G401 (cell line): ENCODE results near the gene ATP7B. TPM values are rescaled to one million over a fixed set of nuclear protein-coding genes. Genes with fewer than 3 reads are reported as not detected.
"Not testable (repeated sequence)": the region's sequence is repeated elsewhere in the genome, so short reads cannot be mapped to it uniquely, and the experiment has no call there.

Experiments
- DNase-seq: peaks from one replicate; pipeline ENCODE4 v3.0.0-alpha.2; 2015; ENCODE audit warnings: low spot score
- in situ Hi-C: cut with HindIII; loops from 2 replicates; pipeline ENCODE4 v1.10.0; 2016; ENCODE audit warnings: low sequenced_read_pairs, mixed read lengths
- total RNA-seq: library from RNA; depleted of rRNA; stranded (reverse); fragments of >200 nt; shearing (Covaris generic); gene quantifications from 2 replicates; pipeline ENCODE4 v1.2.3, GENCODE V29; 2014; rRNA removed

ATP7B gene
- total RNA-seq = 2.9 and 5.8 TPM in 2 replicates

DNA sequence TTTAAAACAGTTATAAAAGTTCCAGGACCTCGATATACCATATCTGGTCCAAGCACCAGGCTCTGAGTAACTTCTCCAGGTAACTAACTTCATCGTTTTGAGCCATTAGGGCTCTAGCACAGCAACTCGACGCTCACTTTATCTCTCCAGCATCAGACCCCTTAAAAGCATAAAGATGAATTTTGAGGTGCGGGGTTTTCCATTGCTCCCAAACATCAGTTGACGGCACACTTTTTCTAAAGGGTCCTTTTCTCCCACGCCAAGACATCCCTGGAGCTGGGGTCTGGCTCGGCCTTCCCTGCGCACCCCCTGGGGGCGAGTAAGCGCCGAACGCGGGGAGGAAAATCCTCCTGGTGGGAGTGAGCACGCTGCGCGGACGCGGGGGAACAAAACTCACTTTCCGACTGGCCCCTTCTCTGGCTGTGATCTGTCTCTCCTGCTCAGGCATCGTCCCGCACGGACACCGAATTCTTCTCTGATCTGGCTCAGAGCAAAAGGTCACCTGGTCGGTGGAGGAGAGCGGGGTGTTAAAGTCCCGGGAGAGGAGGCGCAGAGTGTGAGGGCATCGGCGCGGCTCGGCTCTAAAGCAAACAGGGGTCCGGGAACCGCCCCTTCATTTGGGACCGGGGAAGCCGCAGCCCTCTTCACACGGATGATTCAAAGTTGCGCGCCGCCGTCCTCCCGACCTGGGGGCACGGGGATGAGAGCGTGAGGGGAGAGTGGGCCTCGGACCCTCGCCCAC is at the start of gene ATP7B:
Gene ATP7B, minus strand, starts transcription at position 561 of the 742 bp plus-strand sequence. Its CDS starts 113 bp downstream, at position 448.
- in situ Hi-C loops = no loop called here
- peak; percentile 36 for DNase-seq

DNA sequence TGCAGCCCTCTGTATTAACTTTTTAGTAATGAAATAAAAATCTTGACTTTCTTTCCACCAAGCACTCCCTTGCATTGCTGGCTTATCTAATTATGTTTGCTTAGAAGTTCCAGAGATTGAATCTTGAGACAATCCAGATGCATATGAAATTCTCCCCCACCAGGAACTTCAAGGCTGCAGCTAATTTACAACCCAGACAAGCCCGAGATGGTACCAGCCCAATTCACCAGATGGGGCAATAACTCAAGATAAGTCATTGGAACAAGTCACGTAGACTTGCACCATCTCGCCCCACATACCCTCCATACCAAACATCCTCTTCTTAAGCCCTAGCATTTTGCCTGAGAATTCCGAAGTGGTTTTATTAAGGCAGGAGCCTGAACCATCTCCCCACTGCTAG is 42.2 kb upstream of the ATP7B start:
- in situ Hi-C loops = no loop called here
- no peak for DNase-seq

DNA sequence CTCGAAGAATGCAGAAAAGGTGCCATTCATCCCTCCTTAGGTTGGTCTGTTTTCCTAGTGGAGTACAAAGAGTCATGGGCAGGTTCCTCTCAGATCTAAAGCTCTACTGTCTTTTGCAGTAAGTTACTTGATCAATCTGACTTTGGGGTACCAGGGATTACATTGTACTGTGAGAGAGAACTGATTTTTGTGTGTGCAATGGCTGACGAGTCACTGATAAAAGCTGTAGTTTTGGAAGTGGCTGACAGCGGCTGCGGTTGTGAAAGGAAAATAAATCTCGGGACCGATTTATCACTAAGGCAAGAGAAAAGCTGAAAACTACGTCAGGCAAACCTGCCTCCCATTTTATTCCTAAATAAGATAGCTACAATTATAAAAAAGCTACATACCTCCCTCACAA is 40.1 kb upstream of the ATP7B start:
- in situ Hi-C loops = no loop called here
- DNase-seq = no peak

DNA sequence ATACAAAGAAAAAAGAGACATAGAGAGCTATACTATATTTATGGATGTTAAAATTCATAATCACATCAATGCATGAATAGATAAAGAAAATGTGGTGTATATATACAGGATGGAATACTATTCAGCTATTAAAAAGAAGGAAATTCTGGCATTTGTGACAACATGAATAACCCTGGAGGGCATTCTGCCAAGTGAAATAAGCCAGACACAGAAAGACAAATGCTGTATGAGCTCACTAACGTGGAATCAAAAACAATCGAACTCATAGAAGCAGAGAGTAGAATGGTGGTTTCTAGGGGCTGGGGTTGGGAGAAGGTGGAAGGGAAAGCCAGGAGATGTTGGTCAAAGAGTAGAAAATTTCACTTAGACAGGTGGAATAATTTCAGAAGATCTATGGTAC is 37.3 kb upstream of the ATP7B start:
- in situ Hi-C loops = no loop called here
- no peak for DNase-seq

DNA sequence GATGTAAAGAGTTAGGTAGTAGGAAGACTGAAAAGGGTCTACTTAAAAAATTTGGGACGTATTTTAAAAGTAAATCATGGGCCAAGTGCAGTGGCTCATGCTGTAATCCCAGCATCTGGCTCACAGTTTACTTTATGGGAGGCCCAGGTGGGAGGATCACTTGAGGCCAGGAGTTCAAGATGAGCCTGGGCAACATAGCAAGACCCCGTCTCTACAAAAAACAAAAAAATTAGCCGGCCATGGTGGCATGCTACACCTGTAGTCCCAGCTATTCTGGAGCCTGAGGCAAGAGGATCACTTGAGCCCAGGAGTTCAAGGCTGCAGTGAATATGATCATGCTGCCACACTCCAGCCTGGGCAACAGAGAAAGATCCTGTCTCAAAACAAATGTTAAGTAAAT is 36.2 kb upstream of the ATP7B start:
- DNase-seq = no peak
- in situ Hi-C loops = no loop called here

DNA sequence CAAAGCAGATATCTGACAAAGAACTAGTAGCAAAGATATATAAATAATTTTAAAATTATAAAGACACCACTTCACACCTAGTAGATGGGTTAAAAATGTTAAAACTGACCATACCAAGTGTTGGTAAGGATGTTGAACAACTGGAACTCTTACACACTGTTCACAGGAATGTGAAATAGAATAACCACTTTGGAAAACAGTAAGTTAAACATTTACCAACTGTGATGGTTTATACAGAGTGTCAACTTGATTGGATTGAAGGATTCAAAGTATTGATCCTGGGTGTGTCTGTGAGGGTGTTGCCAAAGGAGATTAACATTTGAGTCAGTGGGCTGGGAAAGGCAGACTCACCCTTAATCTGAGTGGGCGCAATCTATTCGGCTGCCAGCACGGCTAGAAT is 32.4 kb upstream of the ATP7B start:
- in situ Hi-C loops = no loop called here
- DNase-seq = no peak

DNA sequence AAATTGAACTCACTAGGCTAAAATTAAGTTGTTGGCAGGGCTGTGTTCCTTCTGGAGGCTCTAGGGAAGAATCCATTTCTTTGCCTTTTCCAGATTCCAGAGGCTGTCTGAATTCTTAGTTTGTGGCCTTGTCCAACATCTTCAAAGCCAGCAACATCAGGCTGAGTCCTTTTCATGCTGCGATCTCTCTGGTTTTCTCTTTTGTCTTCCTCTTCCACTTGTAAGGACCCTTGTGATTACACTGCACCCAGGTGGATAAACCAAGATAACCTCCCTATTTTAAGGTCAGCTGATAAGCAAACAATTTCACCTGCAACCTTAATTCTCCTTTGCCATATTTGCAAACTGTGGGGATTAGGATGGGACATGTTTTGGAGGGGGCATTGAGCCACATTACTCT is 24.8 kb upstream of the ATP7B start:
- in situ Hi-C loops = no loop called here
- DNase-seq = no peak

DNA sequence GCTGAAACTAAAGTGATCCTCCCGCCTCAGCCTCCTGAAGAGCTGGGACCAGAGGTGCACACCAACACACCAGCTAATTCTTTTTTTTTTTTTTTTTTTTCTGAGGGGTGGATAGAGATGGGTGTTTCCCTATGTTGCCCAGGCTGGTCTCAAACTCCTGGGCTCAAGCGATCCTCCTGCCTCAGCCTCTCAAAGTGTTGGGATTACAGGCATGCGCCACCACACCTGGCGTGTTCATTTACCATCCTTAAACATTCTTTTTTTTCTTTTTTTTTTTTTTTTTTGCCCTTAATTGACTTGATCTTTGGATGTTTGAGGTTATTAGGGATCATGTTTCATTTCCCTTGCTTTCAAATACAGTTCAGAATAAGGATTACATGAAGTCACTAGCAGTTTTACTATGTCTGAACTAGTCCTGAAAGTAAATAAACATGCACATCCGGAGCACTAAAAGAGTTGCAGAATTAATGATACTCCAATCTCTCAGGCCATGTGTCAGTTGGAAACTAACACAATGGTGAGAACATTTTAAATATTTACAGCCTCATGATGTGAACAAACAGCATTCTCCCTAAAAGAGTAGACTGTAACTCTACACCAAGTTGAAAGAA is 23.5 kb upstream of the ATP7B start:
- DNase-seq = no peak
- in situ Hi-C loops = no loop called here

DNA sequence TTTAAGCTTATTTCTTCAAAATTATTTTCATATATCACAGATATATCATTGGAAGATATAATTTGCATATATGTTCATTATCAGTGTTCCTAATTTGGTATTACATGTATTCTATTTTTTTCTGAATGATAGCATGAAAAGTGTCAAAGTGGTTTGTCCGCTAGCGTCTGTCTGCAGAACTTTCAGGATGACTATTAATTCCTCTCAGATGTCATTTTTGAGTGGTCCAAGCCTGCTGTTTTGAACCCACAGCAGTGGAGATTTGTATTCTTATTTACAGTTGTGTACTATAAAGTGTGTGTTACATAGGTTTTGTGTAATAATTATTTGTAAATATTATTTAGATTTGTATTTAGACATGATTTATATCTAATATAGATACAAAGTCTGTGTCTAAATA is 21.8 kb upstream of the ATP7B start:
- DNase-seq = no peak
- in situ Hi-C loops = no loop called here

DNA sequence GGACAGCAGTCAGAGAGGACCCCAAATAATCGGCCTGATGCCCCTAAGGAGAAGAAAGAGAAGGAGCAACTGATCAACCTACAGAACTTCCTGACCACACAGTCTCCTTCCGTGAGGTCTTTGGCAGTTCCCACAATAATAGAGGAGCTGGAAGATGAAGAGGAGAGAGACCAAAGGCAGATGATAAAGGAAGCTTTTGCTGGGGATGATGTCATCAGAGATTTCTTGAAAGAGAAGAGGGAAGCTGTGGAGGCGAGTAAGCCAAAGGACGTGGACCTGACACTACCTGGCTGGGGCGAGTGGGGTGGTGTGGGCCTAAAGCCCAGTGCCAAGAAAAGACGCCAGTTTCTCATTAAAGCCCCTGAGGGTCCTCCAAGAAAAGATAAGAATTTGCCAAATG is 19.2 kb upstream of the ATP7B start:
- DNase-seq, in situ Hi-C loops: not testable (repeated sequence)

DNA sequence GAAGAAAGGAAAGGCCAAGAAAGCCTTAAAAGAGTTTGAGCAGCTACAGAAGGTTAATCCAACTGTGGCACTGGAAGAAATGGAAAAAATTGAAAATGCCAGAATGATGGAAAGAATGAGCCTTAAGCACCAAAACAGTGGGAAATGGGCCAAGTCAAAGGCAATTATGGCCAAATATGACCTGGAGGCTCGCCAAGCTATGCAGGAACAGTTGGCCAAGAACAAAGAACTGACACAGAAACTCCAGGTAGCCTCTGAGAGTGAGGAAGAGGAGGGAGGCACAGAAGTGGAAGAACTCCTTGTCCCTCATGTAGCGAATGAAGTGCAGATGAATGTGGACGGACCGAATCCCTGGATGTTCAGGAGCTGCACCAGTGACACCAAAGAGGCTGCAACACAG is 18.3 kb upstream of the ATP7B start:
- no peak for DNase-seq
- in situ Hi-C loops = no loop called here

DNA sequence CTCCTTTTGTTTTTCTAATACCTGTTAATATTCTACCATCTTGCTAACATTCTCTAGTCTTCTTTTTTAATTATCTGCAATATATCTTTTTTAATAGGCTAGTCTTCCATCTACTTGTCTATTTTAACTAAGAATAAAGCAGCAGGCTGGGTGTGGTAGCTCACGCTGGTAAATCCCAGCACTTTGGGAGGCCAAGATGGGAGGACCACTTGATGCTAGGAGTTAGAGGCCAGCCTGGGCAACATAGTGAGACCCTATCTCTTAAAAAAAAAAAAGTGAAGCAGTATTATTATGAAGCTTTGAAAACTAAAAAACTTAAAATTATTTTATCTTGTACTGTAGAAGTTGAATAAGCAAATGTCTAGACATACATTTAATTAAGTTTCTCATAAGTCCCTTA is 16.6 kb upstream of the ATP7B start:
- no peak for DNase-seq
- in situ Hi-C loops = no loop called here

DNA sequence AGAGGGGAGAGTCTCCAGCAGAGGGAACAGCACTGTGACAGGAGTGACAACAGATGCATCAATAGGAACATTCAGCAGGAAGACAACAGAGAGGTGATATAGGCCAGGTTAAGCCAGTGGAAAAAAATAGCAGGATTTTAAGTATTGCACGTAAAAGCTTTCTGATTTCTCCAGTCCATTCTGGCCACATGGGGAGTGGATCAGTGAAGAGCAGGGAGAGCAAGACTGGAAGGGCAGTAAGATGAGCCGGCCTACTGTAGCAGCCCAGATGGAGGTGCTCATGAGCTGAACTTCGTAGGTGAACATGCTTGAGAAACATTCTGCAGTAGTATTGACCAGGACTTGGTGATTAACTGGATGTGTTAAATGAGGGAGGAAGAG is 15.0 kb upstream of the ATP7B start:
- in situ Hi-C loops = no loop called here
- DNase-seq = no peak

DNA sequence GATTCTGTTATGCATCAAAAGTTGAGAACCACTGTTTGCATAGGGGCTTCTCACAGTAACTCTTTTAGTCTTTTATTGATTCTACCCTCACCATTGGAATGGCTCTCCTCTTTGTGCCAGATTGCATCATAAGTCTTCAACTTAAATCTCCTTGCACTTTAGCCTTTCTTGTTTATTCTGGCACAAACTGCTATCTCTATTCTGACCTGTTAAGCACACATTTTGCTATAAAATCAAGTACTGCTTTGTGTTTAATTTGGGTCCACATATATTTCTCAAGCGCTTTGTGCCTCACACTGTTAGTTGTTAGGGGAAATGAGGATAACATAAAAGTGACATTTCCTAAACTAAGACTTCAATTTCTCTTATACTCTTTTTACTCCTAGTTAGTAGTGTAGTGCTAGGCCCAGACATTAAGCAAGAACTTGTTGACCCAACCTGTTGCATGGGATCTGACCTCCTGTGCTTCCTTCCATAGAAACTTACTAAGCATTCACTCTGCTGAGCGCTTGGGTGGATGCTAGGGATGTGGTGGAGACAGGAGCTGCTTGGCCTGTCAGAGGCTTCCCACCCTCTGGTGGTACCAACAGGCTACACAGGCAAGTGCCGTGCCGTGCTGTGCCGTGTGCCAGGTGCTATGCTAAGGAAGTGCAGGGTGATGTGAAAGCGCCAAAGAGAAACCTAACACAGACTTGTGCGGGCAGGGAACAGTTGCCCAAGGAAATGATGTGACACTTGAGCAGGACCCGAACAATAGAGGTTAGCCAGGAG is 14.4 kb upstream of the ATP7B start:
- no peak for DNase-seq
- in situ Hi-C loops = no loop called here

DNA sequence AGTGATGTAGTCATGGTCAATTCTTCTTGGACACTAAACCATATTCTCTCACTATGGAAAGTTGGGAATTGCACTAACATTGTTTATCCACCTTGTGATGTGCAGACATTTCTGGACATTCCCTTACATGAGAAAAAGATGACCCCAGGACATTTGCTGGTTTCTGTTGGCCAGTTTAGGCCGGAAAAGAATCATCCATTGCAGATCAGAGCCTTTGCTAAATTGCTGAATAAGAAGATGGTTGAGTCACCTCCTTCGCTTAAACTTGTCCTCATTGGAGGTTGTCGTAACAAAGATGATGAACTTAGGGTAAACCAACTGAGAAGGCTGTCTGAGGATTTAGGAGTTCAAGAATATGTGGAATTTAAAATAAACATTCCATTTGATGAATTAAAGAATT is 13.2 kb upstream of the ATP7B start, which contains the start of gene UTP14C:
Gene UTP14C, plus strand, starts transcription at position 211 of the 400 bp plus-strand sequence. CDS start 4,114 bp downstream, outside the sequence.
- no peak for DNase-seq
- in situ Hi-C loops = no loop called here

DNA sequence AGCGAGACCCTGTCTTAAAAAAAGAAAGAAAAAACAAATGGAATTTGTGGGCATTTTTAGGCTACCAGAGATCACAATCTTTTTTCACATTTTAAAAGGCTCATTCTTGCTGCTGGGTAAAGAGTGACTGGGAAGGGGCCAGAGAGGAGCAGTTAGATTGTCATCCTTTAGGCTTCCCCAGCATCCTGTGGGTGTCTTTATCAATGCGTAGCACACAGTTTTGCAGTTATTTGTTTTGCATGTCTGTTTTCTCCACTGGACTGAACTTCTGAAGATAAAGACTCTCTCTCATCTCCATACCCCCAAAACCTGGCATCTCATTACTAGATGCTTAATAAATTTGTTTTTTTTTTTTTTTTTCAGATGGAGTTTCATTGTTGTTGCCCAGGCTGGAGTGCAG is 11.1 kb upstream of the ATP7B start:
- DNase-seq = no peak
- in situ Hi-C loops = no loop called here

DNA sequence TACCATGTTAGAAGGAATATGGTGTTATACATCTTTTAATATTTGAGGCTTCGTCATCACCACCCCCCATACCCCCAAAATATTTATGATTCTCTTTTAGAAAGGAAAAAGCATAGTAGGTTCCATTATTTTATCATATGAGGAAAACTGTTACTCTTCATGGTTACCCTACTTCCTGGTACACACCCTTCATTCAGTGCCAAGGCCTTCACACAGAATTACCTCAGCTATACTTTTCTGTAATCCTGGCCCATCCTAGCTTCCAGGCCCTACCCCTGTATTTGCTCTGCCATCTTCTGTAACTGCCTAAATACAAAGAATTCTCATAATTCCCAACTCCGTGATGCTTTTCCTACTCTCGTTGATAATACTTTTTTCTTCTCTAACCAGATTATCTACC is 8.9 kb upstream of the ATP7B start:
- in situ Hi-C loops = no loop called here
- DNase-seq = no peak

DNA sequence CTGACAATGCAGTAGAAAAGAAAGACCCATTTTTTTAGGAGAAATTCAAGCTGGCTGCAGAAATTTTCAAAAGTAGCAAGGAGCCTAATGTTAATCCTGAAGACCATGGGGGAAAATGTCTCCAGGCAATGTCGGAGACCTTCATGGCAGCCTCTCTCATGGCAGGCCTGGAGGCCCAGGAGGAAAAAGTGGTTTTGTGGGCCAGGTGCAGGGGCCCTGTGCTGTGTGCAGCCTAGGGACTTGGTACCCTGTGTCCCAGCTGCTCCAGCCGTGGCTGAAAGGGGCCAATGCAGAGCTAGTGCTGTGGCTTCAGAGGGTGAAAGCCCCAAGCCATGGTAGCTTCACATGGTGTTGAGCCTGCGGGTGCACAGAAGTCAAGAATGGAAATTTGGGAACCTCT is 5.0 kb upstream of the ATP7B start:
- in situ Hi-C loops = no loop called here
- DNase-seq = no peak

DNA sequence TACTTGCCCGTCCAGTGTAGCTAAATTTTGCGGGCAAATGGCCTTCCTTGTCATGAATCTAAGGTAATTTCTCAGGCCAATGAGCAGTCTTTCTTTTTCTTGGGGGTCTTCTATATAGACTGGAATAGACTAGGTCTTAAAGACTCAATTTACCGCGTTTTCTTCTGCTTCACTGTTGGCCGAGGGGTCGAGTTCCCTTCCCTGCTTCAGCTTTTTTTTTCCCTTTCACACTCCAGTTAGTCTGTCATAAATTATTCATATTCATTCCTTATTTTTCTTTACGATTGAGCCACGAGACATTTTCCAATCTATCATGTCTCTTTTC is 1.2 kb upstream of the ATP7B start:
- in situ Hi-C loops = no loop called here

More for the DNA sequence above, 1.2 kb upstream of the ATP7B start:
- DNase-seq = no peak
